Esophagus squamous epithelium (tissue), 4 donors: ENCODE data around the gene EVI5.

Experiments
- CTCF ChIP-seq, 6 experiments: fragments of 450-650 bp in 4 of 6; fragments of 200-600 bp in 2 of 6; sonication (generic) in 2 of 6; IDR thresholded peaks; one replicate each; pipeline ENCODE4 v1.5.1; 2016 to 2019; ENCODE audit warnings: antibody characterized with exemption in 6 of 6, mild to moderate bottlenecking in 4 of 6, moderate library complexity in 4 of 6
- POLR2A ChIP-seq, 4 donors: fragments of 450-650 bp; IDR thresholded peaks; one replicate each; pipeline ENCODE4 v1.6.1; 2017; ENCODE audit warnings: antibody characterized with exemption in 4 of 4, mild to moderate bottlenecking in 4 of 4, moderate library complexity in 3 of 4

- TF ChIP-seq CTCF (IDR thresholded peaks at IDR 0.05) (no peak), POLR2A (IDR thresholded peaks at IDR 0.05) (no peak)
These were observed 41.9 kb upstream of the EVI5 start for GRCh38 chr1:92826792-92827191.
